GM23338 (cell line): Measurements from ENCODE around the gene KRTAP2-4. TPM values are rescaled to one million over a fixed set of nuclear protein-coding genes. Genes with fewer than 3 reads are reported as not detected.

Source experiments
- ATAC-seq: fragments of 200-7000 bp; cut with Tn5 transposase; 3 replicates; pipeline ENCODE4 v1.9.1; 2020
- DNase-seq: peaks from one replicate; pipeline ENCODE4 v3.0.0-alpha.2; 2015; ENCODE audit warnings: low spot score
- H2AFZ ChIP-seq: fragments of 200-600 bp; sonication (generic); 2 replicates; pipeline ENCODE4 v1.8.0; 2016; ENCODE audit warnings: antibody characterized with exemption, mild to moderate bottlenecking, moderate library complexity
- H3F3A ChIP-seq: fragments of 200-600 bp; sonication (generic); replicated peaks from 2 replicates; pipeline ENCODE4 v1.8.0; 2017; ENCODE audit warnings: antibody characterized with exemption, mixed run types, low read depth
- H3K27ac ChIP-seq: fragments of 200-600 bp; sonication (generic); 2 replicates; pipeline ENCODE4 v1.6.1; 2016; ENCODE audit warnings: low read depth
- H3K27me3 ChIP-seq: fragments of 200-600 bp; sonication (generic); 2 replicates; pipeline ENCODE4 v1.8.0; 2016; ENCODE audit warnings: mild to moderate bottlenecking, mixed run types, moderate library complexity; ENCODE audit not compliant: insufficient read depth
- H3K36me3 ChIP-seq: fragments of 200-600 bp; sonication (generic); 2 replicates; pipeline ENCODE4 v1.8.0; 2016; ENCODE audit warnings: mild to moderate bottlenecking; ENCODE audit not compliant: insufficient read depth
- H3K4me1 ChIP-seq: fragments of 200-600 bp; sonication (generic); 2 replicates; pipeline ENCODE4 v1.8.0; 2016; ENCODE audit warnings: mild to moderate bottlenecking, moderate library complexity; ENCODE audit not compliant: insufficient read depth
- H3K4me2 ChIP-seq: fragments of 200-600 bp; sonication (generic); 2 replicates; pipeline ENCODE4 v1.7.1; 2017; ENCODE audit warnings: mixed run types
- H3K4me3 ChIP-seq: fragments of 200-600 bp; sonication (generic); 2 replicates; pipeline ENCODE4 v1.6.1; 2016; ENCODE audit warnings: mixed run types
- H3K79me2 ChIP-seq: fragments of 200-600 bp; sonication (generic); replicated peaks from 2 replicates; pipeline ENCODE4 v1.8.0; 2017; ENCODE audit warnings: mild to moderate bottlenecking; ENCODE audit not compliant: insufficient read depth
- H3K9me2 ChIP-seq: fragments of 200-600 bp; sonication (generic); 2 replicates; pipeline ENCODE4 v1.8.0; 2017; ENCODE audit not compliant: insufficient read depth
- H4K20me1 ChIP-seq: fragments of 200-600 bp; sonication (generic); replicated peaks from 2 replicates; pipeline ENCODE4 v1.8.0; 2017; ENCODE audit warnings: mild to moderate bottlenecking; ENCODE audit not compliant: insufficient read depth
- H3K27ac Mint-ChIP-seq: 2 replicates; pipeline ENCODE4 v1.8.0; 2020; ENCODE audit warnings: inconsistent platforms, mild to moderate bottlenecking, moderate library complexity, mixed read lengths
- H3K27me3 Mint-ChIP-seq: 3 replicates; pipeline ENCODE4 v1.8.0; 2022; ENCODE audit warnings: low read depth, mild to moderate bottlenecking, moderate library complexity, mixed read lengths, inconsistent platforms; ENCODE audit not compliant: insufficient read depth, poor library complexity
- H3K36me3 Mint-ChIP-seq: 3 replicates; pipeline ENCODE4 v1.8.0; 2021; ENCODE audit warnings: low read depth, mild to moderate bottlenecking, inconsistent platforms, moderate library complexity, mixed read lengths
- H3K4me1 Mint-ChIP-seq: 3 replicates; pipeline ENCODE4 v1.8.0; 2020; ENCODE audit warnings: mild to moderate bottlenecking, inconsistent platforms, mixed read lengths
- H3K4me3 Mint-ChIP-seq: 3 replicates; pipeline ENCODE4 v1.8.0; 2021; ENCODE audit warnings: moderate library complexity, mild to moderate bottlenecking, inconsistent platforms, mixed read lengths
- H3K9me3 Mint-ChIP-seq: 3 replicates; pipeline ENCODE4 v1.8.0; 2020; ENCODE audit warnings: moderate library complexity, mild to moderate bottlenecking, inconsistent platforms, mixed read lengths
- CREB1 ChIP-seq: fragments of 250-450 bp; sonication (Bioruptor Pico); IDR thresholded peaks from 2 replicates; pipeline ENCODE4 v1.5.0; 2020; ENCODE audit warnings: low read depth, mild to moderate bottlenecking, moderate library complexity
- CTCF ChIP-seq, 2 experiments: fragments of 200-600 bp in 1 of 2; sonication (generic) in 1 of 2; conservative IDR thresholded peaks; 2 replicates each; pipeline versions ENCODE4 v1.5.1 to v1.6.1; 2016 to 2017; ENCODE audit warnings: antibody characterized with exemption in 2 of 2, low read depth in 2 of 2, mild to moderate bottlenecking in 2 of 2, moderate library complexity in 1 of 2
- ETS1 ChIP-seq: IDR thresholded peaks from 2 replicates; pipeline ENCODE4 v1.6.1; 2016; ENCODE audit warnings: antibody characterized with exemption
- EZH2 ChIP-seq: fragments of 200-600 bp; sonication (generic); IDR thresholded peaks from one replicate; pipeline ENCODE4 v1.8.0; 2017; ENCODE audit warnings: antibody characterized with exemption, mild to moderate bottlenecking, low read depth; ENCODE audit not compliant: unreplicated experiment
- EZH2phosphoT487 ChIP-seq: fragments of 200-600 bp; sonication (generic); IDR thresholded peaks from one replicate; pipeline ENCODE4 v1.8.1; 2018; ENCODE audit warnings: antibody characterized with exemption; ENCODE audit not compliant: unreplicated experiment
- JUNB ChIP-seq: IDR thresholded peaks from one replicate; pipeline ENCODE4 v1.6.1; 2016; ENCODE audit warnings: antibody characterized with exemption; ENCODE audit not compliant: unreplicated experiment
- NANOG ChIP-seq: IDR thresholded peaks from 2 replicates; pipeline ENCODE4 v1.6.1; 2016; ENCODE audit warnings: antibody characterized with exemption, borderline replicate concordance
- STAT1 ChIP-seq: IDR thresholded peaks from one replicate; pipeline ENCODE4 v1.6.1; 2016; ENCODE audit warnings: antibody characterized with exemption; ENCODE audit not compliant: unreplicated experiment
- ZNF114 ChIP-seq: fragments of 250-450 bp; sonication (Bioruptor Pico); IDR thresholded peaks from 2 replicates; pipeline ENCODE4 v1.5.0; 2020; ENCODE audit warnings: mild to moderate bottlenecking, moderate library complexity
- ZNF331 ChIP-seq: fragments of 250-450 bp; sonication (Bioruptor Pico); IDR thresholded peaks from 2 replicates; pipeline ENCODE4 v1.5.0; 2020; ENCODE audit warnings: low read depth, mild to moderate bottlenecking, moderate library complexity
- ZNF462 ChIP-seq: fragments of 250-450 bp; sonication (Bioruptor Pico); IDR thresholded peaks from 2 replicates; pipeline ENCODE4 v1.5.0; 2020; ENCODE audit warnings: mild to moderate bottlenecking, moderate library complexity
- polyA plus RNA-seq: library from polyadenylated mRNA; unstranded; fragments of >200 nt; fragmentation: Nextera tagmentation; extraction: Ambion mirVana; gene quantifications from 2 replicates; pipeline ENCODE4 v1.2.1, GENCODE V29; 2016
- total RNA-seq: library from RNA; depleted of rRNA; stranded (reverse); fragments of >200 nt; shearing (Covaris generic); gene quantifications from 2 replicates; pipeline ENCODE4 v1.2.3, GENCODE V29; 2014
- TF ChIP-seq, protein P1 (sequence below): IDR thresholded peaks from one replicate; pipeline ENCODE4 v1.6.1; 2018; ENCODE audit warnings: antibody characterized with exemption; ENCODE audit not compliant: unreplicated experiment

KRTAP2-4 gene
- total and polyA plus RNA-seq, 2 experiments from 2014 or later: not detected

DNA sequence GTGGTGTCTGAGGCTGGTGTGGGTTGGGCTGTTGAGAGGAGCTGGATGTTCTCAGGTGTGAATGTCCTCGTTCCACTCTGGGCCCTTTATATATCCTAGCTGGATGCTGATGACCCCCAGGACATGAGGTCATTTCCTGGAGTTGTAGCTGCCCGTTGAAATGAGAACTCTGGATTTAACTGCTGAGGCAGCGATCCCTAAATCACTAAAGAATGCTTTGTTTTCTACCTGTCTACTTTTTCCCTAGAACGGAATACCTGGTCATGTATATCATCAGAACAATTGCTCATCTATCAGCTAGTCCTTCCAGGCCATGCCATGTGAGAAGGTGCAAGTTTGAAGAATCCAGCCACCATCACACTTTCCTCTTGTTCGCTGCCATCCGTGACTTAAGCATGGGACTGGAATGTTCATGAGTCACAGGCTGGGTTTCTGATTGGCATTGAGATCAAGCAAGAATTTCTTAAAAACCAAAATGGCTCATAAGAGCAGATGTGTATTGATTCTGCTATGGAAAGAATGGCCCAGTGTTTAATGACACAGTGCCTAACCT, 5.6 kb downstream of the KRTAP2-4 start, which contains the start of gene KRTAP2-3:
TSS of gene KRTAP2-3 (minus strand) at position 63 of the 553 bp plus-strand sequence. CDS start 64 bp downstream, outside the sequence.
- no peaks in the 10 kb centered on the region for H3F3A ChIP-seq
- H3K79me2 ChIP-seq: no peaks in the 10 kb centered on the region
- no peak; the same call in 1 of the 3 replicates for ATAC-seq
- Mint-ChIP-seq H3K36me3 (no peaks in the 10 kb centered on the region), H3K9me3 (peaks cover 3% of the 10 kb centered on the region; the same call in 1 of the 3 replicates), H3K27ac (no peak within 1 kb of the TSS; the same call in 1 of the 2 replicates), H3K4me3 (no peak within 1 kb of the TSS), H3K27me3 (no peaks in the 10 kb centered on the region), H3K4me1 (peaks cover 4% of the 10 kb centered on the region)
- no peak for TF ChIP-seq ZNF462
- no peak for TF ChIP-seq JUNB
- no peak for TF ChIP-seq ETS1
- no peak for TF ChIP-seq EZH2
- TF ChIP-seq CTCF (conservative IDR thresholded peaks at IDR 0.05; ENCODE audit: low read depth in 2 of 2): no peak
- no peak for TF ChIP-seq ZNF114
- no peak for TF ChIP-seq EZH2phosphoT487
- TF ChIP-seq NANOG: no peak
- no peak for TF ChIP-seq ZNF331 (CRISPR knock-in tag)
- no peak for TF ChIP-seq CREB1
- TF ChIP-seq STAT1: no peak
- TF ChIP-seq, protein P1, sequence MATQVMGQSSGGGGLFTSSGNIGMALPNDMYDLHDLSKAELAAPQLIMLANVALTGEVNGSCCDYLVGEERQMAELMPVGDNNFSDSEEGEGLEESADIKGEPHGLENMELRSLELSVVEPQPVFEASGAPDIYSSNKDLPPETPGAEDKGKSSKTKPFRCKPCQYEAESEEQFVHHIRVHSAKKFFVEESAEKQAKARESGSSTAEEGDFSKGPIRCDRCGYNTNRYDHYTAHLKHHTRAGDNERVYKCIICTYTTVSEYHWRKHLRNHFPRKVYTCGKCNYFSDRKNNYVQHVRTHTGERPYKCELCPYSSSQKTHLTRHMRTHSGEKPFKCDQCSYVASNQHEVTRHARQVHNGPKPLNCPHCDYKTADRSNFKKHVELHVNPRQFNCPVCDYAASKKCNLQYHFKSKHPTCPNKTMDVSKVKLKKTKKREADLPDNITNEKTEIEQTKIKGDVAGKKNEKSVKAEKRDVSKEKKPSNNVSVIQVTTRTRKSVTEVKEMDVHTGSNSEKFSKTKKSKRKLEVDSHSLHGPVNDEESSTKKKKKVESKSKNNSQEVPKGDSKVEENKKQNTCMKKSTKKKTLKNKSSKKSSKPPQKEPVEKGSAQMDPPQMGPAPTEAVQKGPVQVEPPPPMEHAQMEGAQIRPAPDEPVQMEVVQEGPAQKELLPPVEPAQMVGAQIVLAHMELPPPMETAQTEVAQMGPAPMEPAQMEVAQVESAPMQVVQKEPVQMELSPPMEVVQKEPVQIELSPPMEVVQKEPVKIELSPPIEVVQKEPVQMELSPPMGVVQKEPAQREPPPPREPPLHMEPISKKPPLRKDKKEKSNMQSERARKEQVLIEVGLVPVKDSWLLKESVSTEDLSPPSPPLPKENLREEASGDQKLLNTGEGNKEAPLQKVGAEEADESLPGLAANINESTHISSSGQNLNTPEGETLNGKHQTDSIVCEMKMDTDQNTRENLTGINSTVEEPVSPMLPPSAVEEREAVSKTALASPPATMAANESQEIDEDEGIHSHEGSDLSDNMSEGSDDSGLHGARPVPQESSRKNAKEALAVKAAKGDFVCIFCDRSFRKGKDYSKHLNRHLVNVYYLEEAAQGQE: no peak
- no peaks in the 10 kb centered on the region for H3K36me3 ChIP-seq
- no peaks in the 10 kb centered on the region for H3K27me3 ChIP-seq
- H3K4me1 ChIP-seq: 0 out of 2 replicates have a peak, but pooled peaks cover 6% of the 10 kb centered on the region
- no peak within 1 kb of the TSS for H3K4me2 ChIP-seq
- 0 out of 2 replicates have a peak within 1 kb of the TSS, but pooled peaks have one; percentile 69 for H2AFZ ChIP-seq
- no peaks in the 10 kb centered on the region for H3K9me2 ChIP-seq
- H3K27ac ChIP-seq: no peak within 1 kb of the TSS
- H4K20me1 ChIP-seq: no peaks in the 10 kb centered on the region
- no peak for DNase-seq
- no peak within 1 kb of the TSS for H3K4me3 ChIP-seq
